ENCODE measurements around the gene GJD4. TPM values are rescaled to one million over a fixed set of nuclear protein-coding genes. Genes with fewer than 3 reads are reported as not detected.

Gene GJD4
- total RNA-seq, 6 experiments from 2014 or later = not detected

DNA sequence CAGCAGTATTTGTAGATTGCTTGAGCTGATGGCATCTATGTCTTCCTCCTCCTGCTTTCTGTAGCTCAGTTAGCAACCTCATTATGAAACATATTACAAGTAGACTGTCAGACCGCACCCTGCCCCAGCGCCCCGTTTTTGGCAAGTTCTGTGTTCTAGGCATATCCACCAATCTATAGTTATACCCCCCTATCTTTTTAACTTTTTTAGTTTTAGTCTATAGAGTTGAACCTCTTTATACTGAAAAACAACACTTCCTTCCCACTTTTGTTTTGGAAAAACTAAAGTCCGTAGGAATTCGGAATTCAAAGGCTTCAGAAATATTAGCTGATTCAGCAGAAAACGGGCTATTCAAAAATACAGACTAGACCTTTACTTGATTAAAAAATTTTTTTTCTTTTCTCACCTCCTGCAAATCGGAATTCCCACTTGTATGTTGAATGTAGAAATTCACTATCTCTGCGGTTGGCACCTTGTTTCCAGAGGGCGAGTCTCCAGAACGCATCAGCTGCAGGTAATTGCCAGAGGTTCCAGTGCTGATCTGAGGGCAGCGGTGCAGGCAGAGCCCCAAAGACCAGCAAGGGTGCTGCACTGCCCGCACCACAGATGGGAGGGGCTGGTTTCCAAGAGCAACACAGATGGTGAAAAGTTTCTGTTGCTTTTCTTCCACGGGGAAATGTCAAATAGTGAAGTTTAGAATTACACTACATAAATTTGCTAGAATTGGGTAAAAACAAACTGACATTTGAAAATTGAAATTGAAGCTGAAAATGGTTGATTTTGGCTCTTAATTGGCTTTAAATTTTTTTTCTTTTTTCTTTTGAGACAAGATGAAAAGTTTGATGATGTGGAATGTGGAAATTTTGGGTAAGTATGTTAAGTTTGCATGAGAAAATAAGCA, 39.2 kb downstream of the GJD4 start:
- Histone ChIP-seq H3K4me1 (peaks cover 0 to 12% (median 4%) of the 10 kb centered on the region in 4 donors), H3K27ac (no peak overlapping the region), H3K27me3 (no peaks in the 10 kb centered on the region), H3K9me3 (no peaks in the 10 kb centered on the region), H3K36me3 (no peaks in the 10 kb centered on the region), H3K4me3 (peak overlapping the region; percentile 72 to 91 (median 80))
- 10% methylated on average over 13 of the region's 13 CpGs for WGBS (ENCODE audit: insufficient coverage, low coverage, low lambda C conversion rate, missing lambda C conversion rate)
- intact Hi-C loops (cut with DNase I) = no loop called here
- ATAC-seq (no peak), DNase-seq (no peak)
- TF ChIP-seq POLR2A (IDR thresholded peaks at IDR 0.05) = no peak
- TF ChIP-seq, protein P1, sequence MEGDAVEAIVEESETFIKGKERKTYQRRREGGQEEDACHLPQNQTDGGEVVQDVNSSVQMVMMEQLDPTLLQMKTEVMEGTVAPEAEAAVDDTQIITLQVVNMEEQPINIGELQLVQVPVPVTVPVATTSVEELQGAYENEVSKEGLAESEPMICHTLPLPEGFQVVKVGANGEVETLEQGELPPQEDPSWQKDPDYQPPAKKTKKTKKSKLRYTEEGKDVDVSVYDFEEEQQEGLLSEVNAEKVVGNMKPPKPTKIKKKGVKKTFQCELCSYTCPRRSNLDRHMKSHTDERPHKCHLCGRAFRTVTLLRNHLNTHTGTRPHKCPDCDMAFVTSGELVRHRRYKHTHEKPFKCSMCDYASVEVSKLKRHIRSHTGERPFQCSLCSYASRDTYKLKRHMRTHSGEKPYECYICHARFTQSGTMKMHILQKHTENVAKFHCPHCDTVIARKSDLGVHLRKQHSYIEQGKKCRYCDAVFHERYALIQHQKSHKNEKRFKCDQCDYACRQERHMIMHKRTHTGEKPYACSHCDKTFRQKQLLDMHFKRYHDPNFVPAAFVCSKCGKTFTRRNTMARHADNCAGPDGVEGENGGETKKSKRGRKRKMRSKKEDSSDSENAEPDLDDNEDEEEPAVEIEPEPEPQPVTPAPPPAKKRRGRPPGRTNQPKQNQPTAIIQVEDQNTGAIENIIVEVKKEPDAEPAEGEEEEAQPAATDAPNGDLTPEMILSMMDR (IDR thresholded peaks at IDR 0.05) = no peak

DNA sequence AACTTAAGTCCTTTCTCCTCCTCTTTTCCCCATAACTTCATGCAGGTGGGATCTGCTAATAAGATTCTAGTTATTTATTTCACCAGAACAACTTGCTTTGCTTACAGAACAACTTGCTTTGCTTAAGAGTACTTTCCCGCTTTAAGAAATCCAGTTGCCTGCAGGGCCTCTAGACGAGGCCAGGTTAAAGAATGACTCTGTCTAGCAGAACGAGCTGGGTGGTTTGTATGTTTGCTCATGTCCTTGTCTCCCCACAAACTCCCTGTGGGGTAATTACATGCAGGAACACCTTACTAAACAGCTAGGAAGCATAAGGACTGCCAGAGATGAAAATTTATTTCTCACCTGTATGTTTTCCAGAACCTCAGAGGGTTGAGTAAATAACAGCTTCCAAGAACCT, 45.8 kb downstream of the GJD4 start:
- no peaks in the 10 kb centered on the region for H3K36me3 ChIP-seq
- H3K27ac ChIP-seq = no peak overlapping the region
- no peaks in the 10 kb centered on the region for H3K27me3 ChIP-seq
- ATAC-seq (no peak), DNase-seq (no peak)
- 53% methylated on average over 3 of the region's 3 CpGs for WGBS (ENCODE audit: insufficient coverage, low coverage, low lambda C conversion rate, missing lambda C conversion rate)
- no peaks in the 10 kb centered on the region for H3K9me3 ChIP-seq
- intact Hi-C loops (cut with DNase I) = no loop called here
- H3K4me3 ChIP-seq = no peak overlapping the region
- H3K4me1 ChIP-seq = no peaks in the 10 kb centered on the region
- TF ChIP-seq POLR2A (IDR thresholded peaks at IDR 0.05) = no peak
- TF ChIP-seq, protein P1 (IDR thresholded peaks at IDR 0.05) = no peak

- no peaks in the 10 kb centered on the region for H3K9me3 ChIP-seq
- TF ChIP-seq POLR2A (IDR thresholded peaks at IDR 0.05) = no peak
- intact Hi-C loops (cut with DNase I) = no loop called here
- no peaks in the 10 kb centered on the region for H3K4me1 ChIP-seq
- no peak for ATAC-seq
- 60% methylated on average over 2 of the region's 2 CpGs for WGBS (ENCODE audit: insufficient coverage, low coverage, low lambda C conversion rate, missing lambda C conversion rate)
- H3K27ac ChIP-seq = no peak overlapping the region
- H3K36me3 ChIP-seq = no peaks in the 10 kb centered on the region
- DNase-seq = no peak
- no peak overlapping the region for H3K4me3 ChIP-seq
- H3K27me3 ChIP-seq = no peaks in the 10 kb centered on the region
Observed at GRCh38 chr10:35652824-35653223, 47.7 kb downstream of the GJD4 start.

DNA sequence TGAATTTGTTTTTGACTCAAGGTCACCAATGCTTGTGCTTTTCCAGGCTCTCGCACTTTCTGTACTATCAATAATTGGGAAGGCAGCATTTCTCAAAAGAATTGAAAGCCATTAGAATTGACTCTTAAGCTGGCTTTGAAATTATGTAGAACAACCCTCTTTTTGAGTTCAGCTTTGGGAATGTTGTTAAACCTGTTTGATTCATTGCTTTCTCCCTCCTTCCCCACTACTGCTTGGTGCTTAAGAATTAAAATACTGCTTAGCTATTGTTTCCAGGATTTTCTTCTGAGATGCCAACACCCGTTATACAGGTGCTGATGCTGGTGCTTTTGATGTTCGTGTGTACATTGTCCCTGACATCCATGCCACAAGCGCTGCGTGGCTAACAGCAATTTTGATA, 52.5 kb downstream of the GJD4 start:
- H3K4me1 ChIP-seq = no peaks in the 10 kb centered on the region
- ATAC-seq (no peak), DNase-seq (no peak)
- H3K27me3 ChIP-seq = no peaks in the 10 kb centered on the region
- no peak overlapping the region for H3K4me3 ChIP-seq
- no peak overlapping the region for H3K27ac ChIP-seq
- H3K9me3 ChIP-seq = no peaks in the 10 kb centered on the region
- TF ChIP-seq, protein P1 (IDR thresholded peaks at IDR 0.05) = no peak
- TF ChIP-seq POLR2A (IDR thresholded peaks at IDR 0.05) = no peak
- WGBS (ENCODE audit: insufficient coverage, low coverage, low lambda C conversion rate, missing lambda C conversion rate) = 87% methylated on average over 5 of the region's 5 CpGs
- intact Hi-C loops (cut with DNase I) = no loop called here
- no peaks in the 10 kb centered on the region for H3K36me3 ChIP-seq

Other genes starting within 250 kb of the GJD4 start
- gene FZD8, start 37.0 kb downstream of the GJD4 start, total RNA-seq = 1 to 10 TPM; 2.3 to 4.6 (median 3.8) TPM

All from right lobe of liver (tissue), 6 donors.